ENCODE results near the gene INTS11. TPM values are rescaled to one million over a fixed set of nuclear protein-coding genes. Genes with fewer than 3 reads are reported as not detected.

Gene INTS11
- total and polyA plus RNA-seq, 7 experiments from 2014 or later = 62.8 to 187 (median 134) TPM

- ChIA-PET CTCF (interaction anchor here (0.8 kb wide), 1 partner anchor 8 kb away, joined by 3 read pairs; no protein-coding TSS in a partner anchor), POLR2A (interaction anchor here (1.0 kb wide), 1 partner anchor 11 kb away, joined by 3 read pairs; no protein-coding TSS in a partner anchor)
- peak; percentile 59 for ATAC-seq
- Mint-ChIP-seq H3K4me3 (no peak overlapping the region), H3K27me3 (no peaks in the 10 kb centered on the region), H3K27ac (no peak overlapping the region), H3K9me3 (no peaks in the 10 kb centered on the region), H3K4me1 (peaks cover 0 to 5% (median 0%) of the 10 kb centered on the region in 7 donors), H3K36me3 (no peaks in the 10 kb centered on the region)
- no peak overlapping the region for H3K4me3 ChIP-seq (ENCODE audit: low read length)
- no peaks in the 10 kb centered on the region for H3K27me3 ChIP-seq (ENCODE audit: control insufficient read depth in 2 of 2, insufficient read depth in 2 of 2, low read length in 2 of 2)
- no peaks in the 10 kb centered on the region for H3K9me3 ChIP-seq (ENCODE audit: control insufficient read depth in 2 of 3, low read length in 3 of 3)
- DNase-seq = peak in 3 of 9 donors; percentile 29 to 37 (median 33)
- H3K36me3 ChIP-seq (ENCODE audit: control insufficient read depth in 2 of 3, insufficient read depth in 3 of 3, low read length in 3 of 3) = peaks cover 0 to 11% (median 0%) of the 10 kb centered on the region in 3 experiments
- peaks cover 4 to 5% of the 10 kb centered on the region in 2 donors for H3K4me1 ChIP-seq (ENCODE audit: control insufficient read depth in 2 of 2, insufficient read depth in 2 of 2, low read length in 2 of 2)
- intact Hi-C loops (cut with micrococcal nuclease) = loop anchor here in 1 of 2 donors (10.0 kb wide), 1 partner anchor 285 kb away; the partner anchor contains the start of gene ISG15
- H3K27ac ChIP-seq (ENCODE audit: low read depth, low read length) = no peak overlapping the region
Observed at GRCh38 chr1:1299686-1300351, 24.6 kb downstream of the INTS11 start.

- Mint-ChIP-seq H3K9me3 (no peaks in the 10 kb centered on the region), H3K27me3 (no peaks in the 10 kb centered on the region), H3K27ac (no peak overlapping the region), H3K4me1 (peaks cover 0 to 2% (median 0%) of the 10 kb centered on the region in 7 donors), H3K4me3 (no peak overlapping the region), H3K36me3 (no peaks in the 10 kb centered on the region)
- Histone ChIP-seq H3K27me3 (ENCODE audit: control insufficient read depth in 2 of 2, insufficient read depth in 2 of 2, low read length in 2 of 2) (no peaks in the 10 kb centered on the region), H3K4me1 (ENCODE audit: control insufficient read depth in 2 of 2, insufficient read depth in 2 of 2, low read length in 2 of 2) (no peaks in the 10 kb centered on the region), H3K36me3 (ENCODE audit: control insufficient read depth in 2 of 3, insufficient read depth in 3 of 3, low read length in 3 of 3) (peaks cover 0 to 11% (median 0%) of the 10 kb centered on the region in 3 experiments), H3K9me3 (ENCODE audit: control insufficient read depth in 2 of 3, low read length in 3 of 3) (no peaks in the 10 kb centered on the region), H3K4me3 (ENCODE audit: low read length) (no peak overlapping the region), H3K27ac (ENCODE audit: low read depth, low read length) (no peak overlapping the region)
- ATAC-seq = no peak
- POLR2A ChIA-PET = interaction anchor here (1.0 kb wide), 1 partner anchor 12 kb away, joined by 3 read pairs; no protein-coding TSS in a partner anchor
- intact Hi-C loops (cut with micrococcal nuclease) = no loop called here
- CTCF ChIA-PET = no interaction called here
- no peak for DNase-seq
Observed at GRCh38 chr1:1298861-1299685, 25.4 kb downstream of the INTS11 start.

GRCh38 chr1:1297802-1298424 lies 26.5 kb downstream of the INTS11 start:
- ChIA-PET CTCF (no interaction called here), POLR2A (no interaction called here)
- H3K27me3 ChIP-seq (ENCODE audit: control insufficient read depth in 2 of 2, insufficient read depth in 2 of 2, low read length in 2 of 2) = no peaks in the 10 kb centered on the region
- no peak overlapping the region for H3K4me3 ChIP-seq (ENCODE audit: low read length)
- H3K27ac ChIP-seq (ENCODE audit: low read depth, low read length) = no peak overlapping the region
- no peak for ATAC-seq
- no peak overlapping the region for H3K27ac Mint-ChIP-seq
- no peaks in the 10 kb centered on the region for H3K27me3 Mint-ChIP-seq
- H3K4me1 Mint-ChIP-seq = peaks cover 0 to 2% (median 0%) of the 10 kb centered on the region in 7 donors
- H3K9me3 Mint-ChIP-seq = no peaks in the 10 kb centered on the region
- intact Hi-C loops (cut with micrococcal nuclease) = no loop called here
- H3K9me3 ChIP-seq (ENCODE audit: control insufficient read depth in 2 of 3, low read length in 3 of 3) = no peaks in the 10 kb centered on the region
- no peaks in the 10 kb centered on the region for H3K36me3 Mint-ChIP-seq
- no peak overlapping the region for H3K4me3 Mint-ChIP-seq
- peaks cover 0 to 11% (median 0%) of the 10 kb centered on the region in 3 experiments for H3K36me3 ChIP-seq (ENCODE audit: control insufficient read depth in 2 of 3, insufficient read depth in 3 of 3, low read length in 3 of 3)
- H3K4me1 ChIP-seq (ENCODE audit: control insufficient read depth in 2 of 2, insufficient read depth in 2 of 2, low read length in 2 of 2) = no peaks in the 10 kb centered on the region
- no peak for DNase-seq

- H3K9me3 ChIP-seq (ENCODE audit: control insufficient read depth in 2 of 3, low read length in 3 of 3) = no peaks in the 10 kb centered on the region
- no peaks in the 10 kb centered on the region for H3K27me3 ChIP-seq (ENCODE audit: control insufficient read depth in 2 of 2, insufficient read depth in 2 of 2, low read length in 2 of 2)
- Mint-ChIP-seq H3K9me3 (no peaks in the 10 kb centered on the region), H3K4me1 (peaks cover 0 to 5% (median 0%) of the 10 kb centered on the region in 7 donors), H3K4me3 (no peak overlapping the region), H3K27me3 (no peaks in the 10 kb centered on the region), H3K27ac (no peak overlapping the region), H3K36me3 (no peaks in the 10 kb centered on the region)
- H3K36me3 ChIP-seq (ENCODE audit: control insufficient read depth in 2 of 3, insufficient read depth in 3 of 3, low read length in 3 of 3) = peaks cover 0 to 11% (median 0%) of the 10 kb centered on the region in 3 experiments
- H3K27ac ChIP-seq (ENCODE audit: low read depth, low read length) = no peak overlapping the region
- H3K4me1 ChIP-seq (ENCODE audit: control insufficient read depth in 2 of 2, insufficient read depth in 2 of 2, low read length in 2 of 2) = no peaks in the 10 kb centered on the region
- ATAC-seq (no peak), DNase-seq (no peak)
- ChIA-PET POLR2A (no interaction called here), CTCF (no interaction called here)
- H3K4me3 ChIP-seq (ENCODE audit: low read length) = no peak overlapping the region
- intact Hi-C loops (cut with micrococcal nuclease) = no loop called here
Observed at GRCh38 chr1:1296070-1297061, 28.1 kb downstream of the INTS11 start.

- H3K4me1 ChIP-seq (ENCODE audit: control insufficient read depth in 2 of 2, insufficient read depth in 2 of 2, low read length in 2 of 2) = no peaks in the 10 kb centered on the region
- H3K27ac ChIP-seq (ENCODE audit: low read depth, low read length) = no peak overlapping the region
- Mint-ChIP-seq H3K9me3 (no peaks in the 10 kb centered on the region), H3K4me1 (peaks cover 0 to 5% (median 0%) of the 10 kb centered on the region in 7 donors), H3K27ac (no peak overlapping the region), H3K27me3 (no peaks in the 10 kb centered on the region), H3K4me3 (no peak overlapping the region), H3K36me3 (no peaks in the 10 kb centered on the region)
- no peak for DNase-seq
- no peak for ATAC-seq
- H3K36me3 ChIP-seq (ENCODE audit: control insufficient read depth in 2 of 3, insufficient read depth in 3 of 3, low read length in 3 of 3) = peaks cover 0 to 11% (median 0%) of the 10 kb centered on the region in 3 experiments
- H3K27me3 ChIP-seq (ENCODE audit: control insufficient read depth in 2 of 2, insufficient read depth in 2 of 2, low read length in 2 of 2) = no peaks in the 10 kb centered on the region
- no peaks in the 10 kb centered on the region for H3K9me3 ChIP-seq (ENCODE audit: control insufficient read depth in 2 of 3, low read length in 3 of 3)
- CTCF ChIA-PET = interaction anchor here (0.9 kb wide), 1 partner anchor 173 kb away, joined by 3 read pairs; no protein-coding TSS in a partner anchor
- intact Hi-C loops (cut with micrococcal nuclease) = no loop called here
- H3K4me3 ChIP-seq (ENCODE audit: low read length) = no peak overlapping the region
- POLR2A ChIA-PET = no interaction called here
Observed at GRCh38 chr1:1295154-1295923, 29.1 kb downstream of the INTS11 start.

All from naive thymus-derived CD4-positive, alpha-beta T cell (primary cell).